Tibial nerve (tissue), 4 donors: ENCODE results near the gene PLSCR4. TPM values are rescaled to one million over a fixed set of nuclear protein-coding genes. Genes with fewer than 3 reads are reported as not detected.
"Not testable (repeated sequence)": the region's sequence is repeated elsewhere in the genome, so short reads cannot be mapped to it uniquely, and the experiment has no call there.

ENCODE experiments used
- DNase-seq, 2 donors: peaks; one replicate each; pipeline ENCODE4 v3.0.0-alpha.2; 2019; ENCODE audit warnings: low spot score in 2 of 2
- H3K27ac ChIP-seq, 4 donors: fragments of 200-600 bp; sonication (generic) in 3 of 4; one replicate each; pipeline ENCODE4 v1.5.1; 2017 to 2019; ENCODE audit warnings: mild to moderate bottlenecking in 1 of 4
- H3K27me3 ChIP-seq, 2 donors: fragments of 200-600 bp; sonication (generic) in 1 of 2; one replicate each; pipeline versions ENCODE4 v1.5.1 to v1.6.0; 2017 to 2019
- H3K36me3 ChIP-seq, 3 donors: fragments of 200-600 bp; sonication (generic); one replicate each; pipeline ENCODE4 v1.5.1; 2018 to 2019
- H3K4me1 ChIP-seq, 4 donors: fragments of 200-600 bp; sonication (generic) in 3 of 4; one replicate each; pipeline ENCODE4 v1.5.1; 2017 to 2019
- H3K4me3 ChIP-seq, 4 donors: fragments of 200-600 bp; sonication (generic) in 3 of 4; one replicate each; pipeline ENCODE4 v1.5.1; 2017 to 2019; ENCODE audit warnings: mild to moderate bottlenecking in 1 of 4, moderate library complexity in 1 of 4
- H3K9me3 ChIP-seq, 4 donors: fragments of 200-600 bp; sonication (generic) in 3 of 4; one replicate each; pipeline ENCODE4 v1.5.1; 2017 to 2019
- EP300 ChIP-seq, 2 donors: sonication (generic); formaldehyde crosslinking; IDR thresholded peaks; one replicate each; pipeline ENCODE4 v1.6.1; 2017; ENCODE audit warnings: antibody characterized with exemption in 2 of 2, mild to moderate bottlenecking in 1 of 2
- POLR2A ChIP-seq, 2 donors: fragments of 450-650 bp; IDR thresholded peaks; one replicate each; pipeline ENCODE4 v1.6.1; 2017; ENCODE audit warnings: antibody characterized with exemption in 2 of 2, mild to moderate bottlenecking in 2 of 2, moderate library complexity in 2 of 2
- WGBS, 2 donors: methylation state at CpG; one replicate each; pipeline ENCODE4 v1.1.5; 2018; 5-methylcytosine and 5-hydroxymethylcytosine counted together
- total RNA-seq, 4 donors: library from RNA; depleted of rRNA; stranded (reverse); fragments of >200 nt; gene quantifications; one replicate each; pipeline ENCODE4 v1.1.0, GENCODE V29; 2016
- TF ChIP-seq, protein P1 (sequence below), 5 experiments: fragments of 200-600 bp in 3 of 5; fragments of 450-650 bp in 2 of 5; sonication (generic) in 3 of 5; IDR thresholded peaks; one replicate each; pipeline ENCODE4 v1.5.1; 2016 to 2019; ENCODE audit warnings: antibody characterized with exemption in 5 of 5, mild to moderate bottlenecking in 3 of 5, moderate library complexity in 2 of 5

PLSCR4 gene
- total RNA-seq, 4 donors from 2014 or later = 85.8 to 217 (median 128) TPM

DNA sequence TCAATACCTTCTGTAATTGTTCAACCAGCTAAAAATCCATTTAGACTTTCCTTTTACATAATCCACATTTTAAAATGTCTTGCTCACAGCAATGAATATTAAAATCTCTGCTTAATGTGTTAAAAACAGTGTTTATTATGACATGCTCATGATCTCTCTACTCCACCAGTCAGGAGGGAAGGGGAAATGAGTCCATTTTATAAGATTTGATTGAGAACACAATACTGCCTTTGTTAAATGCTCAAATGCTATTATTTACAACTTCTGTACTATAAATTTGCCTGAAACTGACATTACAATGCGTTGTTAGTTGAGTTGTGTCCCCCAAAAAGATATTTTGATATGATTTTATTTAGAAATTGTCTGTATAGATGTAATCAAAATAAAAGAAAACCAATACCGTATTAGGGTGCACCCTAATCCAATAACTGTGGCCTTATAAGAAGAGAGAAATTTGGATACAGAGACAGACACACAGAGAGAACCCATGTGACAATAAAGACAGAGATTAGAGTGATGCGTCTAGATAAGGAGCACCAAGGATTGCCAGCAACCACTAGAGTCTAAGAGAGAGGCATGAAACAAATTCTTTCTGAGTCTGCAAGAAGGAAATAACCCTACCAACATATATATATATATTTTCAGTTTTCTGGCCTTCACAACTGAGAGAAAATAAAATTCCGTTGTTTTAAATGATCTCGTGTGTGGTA is 9.1 kb upstream of the PLSCR4 start:
- peaks cover 0 to 7% (median 0%) of the 10 kb centered on the region in 4 donors for H3K4me1 ChIP-seq
- TF ChIP-seq EP300 (IDR thresholded peaks at IDR 0.05) = no peak
- TF ChIP-seq POLR2A (IDR thresholded peaks at IDR 0.05) = no peak
- TF ChIP-seq, protein P1, sequence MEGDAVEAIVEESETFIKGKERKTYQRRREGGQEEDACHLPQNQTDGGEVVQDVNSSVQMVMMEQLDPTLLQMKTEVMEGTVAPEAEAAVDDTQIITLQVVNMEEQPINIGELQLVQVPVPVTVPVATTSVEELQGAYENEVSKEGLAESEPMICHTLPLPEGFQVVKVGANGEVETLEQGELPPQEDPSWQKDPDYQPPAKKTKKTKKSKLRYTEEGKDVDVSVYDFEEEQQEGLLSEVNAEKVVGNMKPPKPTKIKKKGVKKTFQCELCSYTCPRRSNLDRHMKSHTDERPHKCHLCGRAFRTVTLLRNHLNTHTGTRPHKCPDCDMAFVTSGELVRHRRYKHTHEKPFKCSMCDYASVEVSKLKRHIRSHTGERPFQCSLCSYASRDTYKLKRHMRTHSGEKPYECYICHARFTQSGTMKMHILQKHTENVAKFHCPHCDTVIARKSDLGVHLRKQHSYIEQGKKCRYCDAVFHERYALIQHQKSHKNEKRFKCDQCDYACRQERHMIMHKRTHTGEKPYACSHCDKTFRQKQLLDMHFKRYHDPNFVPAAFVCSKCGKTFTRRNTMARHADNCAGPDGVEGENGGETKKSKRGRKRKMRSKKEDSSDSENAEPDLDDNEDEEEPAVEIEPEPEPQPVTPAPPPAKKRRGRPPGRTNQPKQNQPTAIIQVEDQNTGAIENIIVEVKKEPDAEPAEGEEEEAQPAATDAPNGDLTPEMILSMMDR (IDR thresholded peaks at IDR 0.05) = no peak
- H3K27me3 ChIP-seq = no peaks in the 10 kb centered on the region
- H3K9me3 ChIP-seq = no peaks in the 10 kb centered on the region
- no peak overlapping the region for H3K4me3 ChIP-seq
- H3K27ac ChIP-seq = peak overlapping the region; percentile 21 to 67 (median 38)
- H3K36me3 ChIP-seq = no peaks in the 10 kb centered on the region
- WGBS, 2 donors = 42 to 61% methylated on average over 5 of the region's 5 CpGs
- no peak for DNase-seq

DNA sequence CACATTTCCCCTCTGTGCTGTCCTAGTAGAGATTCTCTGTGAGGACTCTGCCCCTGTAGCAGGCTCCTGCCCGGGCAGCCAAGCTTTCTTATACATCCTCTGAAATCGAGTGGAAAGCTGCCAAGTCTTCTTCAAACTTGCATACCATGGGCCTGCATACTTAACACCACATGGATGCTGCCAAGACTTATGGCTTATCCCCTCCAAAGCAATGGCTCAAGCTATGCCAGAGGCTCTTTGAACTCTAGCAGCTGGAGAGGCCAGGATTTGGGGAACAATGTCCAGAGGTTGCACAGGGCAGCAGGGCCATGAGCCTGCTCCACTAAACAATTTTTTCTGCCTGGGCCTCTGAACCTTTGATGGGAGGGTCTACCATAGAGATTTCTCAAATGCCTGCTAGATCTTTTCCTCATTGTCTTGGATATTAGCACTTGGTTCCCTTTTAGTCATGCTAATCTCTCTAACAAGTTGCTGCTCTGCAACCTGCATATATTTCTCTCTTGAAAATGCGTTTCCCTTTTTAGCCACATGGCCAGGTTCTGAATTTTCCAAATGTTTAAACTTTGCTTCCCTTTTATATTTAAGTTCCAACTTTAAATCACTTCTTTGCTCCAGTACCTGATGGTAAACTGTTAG is 6.1 kb upstream of the PLSCR4 start:
- H3K36me3 ChIP-seq = no peaks in the 10 kb centered on the region
- 56 to 65% methylated on average over 3 of the region's 3 CpGs for WGBS, 2 donors
- no peaks in the 10 kb centered on the region for H3K27me3 ChIP-seq
- TF ChIP-seq POLR2A (IDR thresholded peaks at IDR 0.05) (no peak), EP300 (IDR thresholded peaks at IDR 0.05) (no peak)
- TF ChIP-seq, protein P1 (IDR thresholded peaks at IDR 0.05) = no peak
- peaks cover 0 to 18% (median 0%) of the 10 kb centered on the region in 4 donors for H3K4me1 ChIP-seq
- H3K27ac ChIP-seq = no peak overlapping the region
- H3K4me3 ChIP-seq = no peak overlapping the region
- H3K9me3 ChIP-seq = peaks cover 0 to 16% (median 0%) of the 10 kb centered on the region in 4 donors
- no peak for DNase-seq

DNA sequence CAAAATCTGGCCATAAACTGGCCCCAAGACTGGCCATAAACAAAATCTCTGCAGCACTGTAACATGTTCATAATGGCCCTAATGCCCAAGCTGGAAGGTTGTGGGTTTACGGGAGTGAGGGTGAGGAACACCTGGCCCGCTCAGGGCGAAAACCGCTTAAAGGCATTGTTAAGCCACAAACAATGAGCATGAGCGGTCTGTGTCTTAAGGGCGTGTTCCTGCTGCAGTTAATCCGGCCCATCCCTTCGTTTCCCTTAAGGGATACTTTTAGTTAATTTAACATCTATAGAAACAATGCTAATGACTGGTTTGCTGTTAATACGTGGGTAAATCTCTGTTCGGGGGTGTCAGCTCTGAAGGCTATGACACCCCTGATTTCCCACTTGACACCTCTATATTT is 1.5 kb upstream of the PLSCR4 start:
- not testable (repeated sequence) for H3K36me3 ChIP-seq, H3K27me3 ChIP-seq, DNase-seq, H3K4me3 ChIP-seq
- Histone ChIP-seq H3K4me1 (peaks cover 0 to 29% (median 0%) of the 10 kb centered on the region in 4 donors), H3K9me3 (peaks cover 0 to 16% (median 0%) of the 10 kb centered on the region in 4 donors), H3K27ac (peak overlapping the region in 3 of 4 donors; percentile 94 to 99 (median 97))
- WGBS, 2 donors = 67 to 70% methylated on average over 10 of the region's 10 CpGs

DNA sequence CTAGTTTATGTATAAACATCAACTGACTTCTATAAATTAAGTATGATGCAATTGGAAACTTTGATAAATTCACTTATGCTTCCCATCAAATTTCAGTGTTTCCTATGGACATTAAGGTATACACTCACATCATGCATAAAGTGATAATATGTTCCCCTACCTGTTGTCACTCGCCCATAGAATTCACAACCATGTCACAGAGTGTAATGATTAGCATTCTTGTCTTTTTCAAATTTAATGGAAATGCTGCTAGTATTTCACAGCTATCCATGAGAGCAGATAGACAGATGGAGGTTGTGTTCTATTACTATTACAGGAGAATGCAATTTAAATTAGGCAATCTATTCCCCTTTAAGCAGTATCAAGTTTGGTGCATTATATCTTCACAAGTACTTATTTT is 984 bp downstream of the PLSCR4 start:
- H3K4me1 ChIP-seq = peaks cover 0 to 52% (median 0%) of the 10 kb centered on the region in 4 donors
- H3K27ac ChIP-seq = peak overlapping the region; percentile 94 to 99 (median 96)
- 29 to 31% methylated on average over 1 of the region's 1 CpG for WGBS, 2 donors

DNA sequence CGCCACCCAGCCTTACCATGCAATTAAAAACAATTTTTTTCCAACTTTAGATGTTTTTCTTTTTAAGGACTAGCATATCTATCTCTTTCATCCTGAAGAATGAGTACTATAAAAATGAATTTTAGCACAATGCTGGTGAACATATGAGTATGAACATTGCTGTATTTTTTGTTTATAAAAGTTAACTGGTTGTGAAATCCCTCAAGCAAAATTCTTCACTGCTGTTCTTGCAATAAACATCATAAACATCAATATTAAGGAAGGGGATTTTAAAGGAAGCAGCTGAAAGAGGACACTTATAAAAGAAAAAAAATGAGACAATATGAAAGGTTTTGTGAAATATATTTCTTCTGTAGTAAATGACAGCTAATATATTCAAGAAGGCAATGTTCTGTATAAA is 3.0 kb downstream of the PLSCR4 start:
- H3K27me3 ChIP-seq = no peaks in the 10 kb centered on the region
- no peak for DNase-seq
- H3K27ac ChIP-seq = peak overlapping the region in 2 of 4 donors; percentile 97 to 99
- 73 to 88% methylated on average over 1 of the region's 1 CpG for WGBS, 2 donors
- H3K4me1 ChIP-seq = peaks cover 0 to 67% (median 0%) of the 10 kb centered on the region in 4 donors
- H3K4me3 ChIP-seq = peak overlapping the region in 3 of 4 donors; percentile 1 to 96 (median 10)
- peaks cover 0 to 16% (median 0%) of the 10 kb centered on the region in 3 donors for H3K36me3 ChIP-seq
- no peaks in the 10 kb centered on the region for H3K9me3 ChIP-seq
- TF ChIP-seq EP300 (IDR thresholded peaks at IDR 0.05) (no peak), POLR2A (IDR thresholded peaks at IDR 0.05) (no peak)
- TF ChIP-seq, protein P1 (IDR thresholded peaks at IDR 0.05) = no peak

More for the DNA sequence above, 984 bp downstream of the PLSCR4 start:
- H3K36me3 ChIP-seq = peaks cover 0 to 3% (median 0%) of the 10 kb centered on the region in 3 donors
- H3K4me3 ChIP-seq = peak overlapping the region; percentile 74 to 96 (median 78)
- peaks cover 0 to 16% (median 0%) of the 10 kb centered on the region in 4 donors for H3K9me3 ChIP-seq
- H3K27me3 ChIP-seq = no peaks in the 10 kb centered on the region
- DNase-seq = no peak
- TF ChIP-seq EP300 (IDR thresholded peaks at IDR 0.05) (no peak), POLR2A (IDR thresholded peaks at IDR 0.05) (no peak)
- TF ChIP-seq, protein P1 (IDR thresholded peaks at IDR 0.05) = no peak
